ENCODE data around the gene ELMOD3.
"Not testable (repeated sequence)": the region's sequence is repeated elsewhere in the genome, so short reads cannot be mapped to it uniquely, and the experiment has no call there.

Gene ELMOD3

GRCh38 chr2:85329181-85329651, 25.4 kb upstream of the ELMOD3 start:
- H3K9me3 ChIP-seq (ENCODE audit: control insufficient read depth, insufficient read depth, low read length) = no peaks in the 10 kb centered on the region
- H3K27ac ChIP-seq (ENCODE audit: low read length) = no peak overlapping the region
- H3K27me3 ChIP-seq (ENCODE audit: control insufficient read depth, insufficient read depth, low read length) = no peaks in the 10 kb centered on the region
- no peaks in the 10 kb centered on the region for H3K4me1 ChIP-seq (ENCODE audit: control insufficient read depth, insufficient read depth, low read length)
- H3K4me3 ChIP-seq (ENCODE audit: low read length) = no peak overlapping the region
- peaks cover 3% of the 10 kb centered on the region; the same call in 1 of the 2 replicates for H3K36me3 ChIP-seq (ENCODE audit: control insufficient read depth, insufficient read depth, low read length)
- no peak for DNase-seq (ENCODE audit: low read depth, low spot score)

- H3K4me3 ChIP-seq (ENCODE audit: low read length); H3K4me1 ChIP-seq (ENCODE audit: control insufficient read depth, insufficient read depth, low read length); H3K9me3 ChIP-seq (ENCODE audit: control insufficient read depth, insufficient read depth, low read length); H3K27ac ChIP-seq (ENCODE audit: low read length); DNase-seq (ENCODE audit: low read depth, low spot score); H3K36me3 ChIP-seq (ENCODE audit: control insufficient read depth, insufficient read depth, low read length); H3K27me3 ChIP-seq (ENCODE audit: control insufficient read depth, insufficient read depth, low read length): not testable (repeated sequence)
- WGBS (ENCODE audit: insufficient coverage, insufficient read length) = no CpG with 5 or more reads among the region's 3 CpGs
Observed at GRCh38 chr2:85329701-85330100, 24.9 kb upstream of the ELMOD3 start.

- no peaks in the 10 kb centered on the region for H3K36me3 ChIP-seq (ENCODE audit: control insufficient read depth, insufficient read depth, low read length)
- H3K4me3 ChIP-seq (ENCODE audit: low read length) = no peak overlapping the region
- H3K27me3 ChIP-seq (ENCODE audit: control insufficient read depth, insufficient read depth, low read length) = no peaks in the 10 kb centered on the region
- WGBS (ENCODE audit: insufficient coverage, insufficient read length) = no CpG with 5 or more reads among the region's 13 CpGs
- H3K27ac ChIP-seq (ENCODE audit: low read length) = no peak overlapping the region
- H3K4me1 ChIP-seq (ENCODE audit: control insufficient read depth, insufficient read depth, low read length) = no peaks in the 10 kb centered on the region
- no peaks in the 10 kb centered on the region for H3K9me3 ChIP-seq (ENCODE audit: control insufficient read depth, insufficient read depth, low read length)
- DNase-seq (ENCODE audit: low read depth, low spot score) = no peak
Observed at GRCh38 chr2:85330839-85331636, 23.5 kb upstream of the ELMOD3 start.

GRCh38 chr2:85333877-85334276, 20.7 kb upstream of the ELMOD3 start:
- WGBS (ENCODE audit: insufficient coverage, insufficient read length) = no CpG with 5 or more reads among the region's 4 CpGs
- H3K27me3 ChIP-seq (ENCODE audit: control insufficient read depth, insufficient read depth, low read length); H3K4me1 ChIP-seq (ENCODE audit: control insufficient read depth, insufficient read depth, low read length); H3K27ac ChIP-seq (ENCODE audit: low read length); H3K9me3 ChIP-seq (ENCODE audit: control insufficient read depth, insufficient read depth, low read length); H3K36me3 ChIP-seq (ENCODE audit: control insufficient read depth, insufficient read depth, low read length); DNase-seq (ENCODE audit: low read depth, low spot score); H3K4me3 ChIP-seq (ENCODE audit: low read length): not testable (repeated sequence)

- H3K4me1 ChIP-seq (ENCODE audit: control insufficient read depth, insufficient read depth, low read length) = no peaks in the 10 kb centered on the region
- DNase-seq (ENCODE audit: low read depth, low spot score) = no peak
- no CpG with 5 or more reads among the region's 2 CpGs for WGBS (ENCODE audit: insufficient coverage, insufficient read length)
- no peaks in the 10 kb centered on the region for H3K27me3 ChIP-seq (ENCODE audit: control insufficient read depth, insufficient read depth, low read length)
- no peak overlapping the region for H3K27ac ChIP-seq (ENCODE audit: low read length)
- no peak overlapping the region for H3K4me3 ChIP-seq (ENCODE audit: low read length)
- H3K9me3 ChIP-seq (ENCODE audit: control insufficient read depth, insufficient read depth, low read length) = no peaks in the 10 kb centered on the region
- H3K36me3 ChIP-seq (ENCODE audit: control insufficient read depth, insufficient read depth, low read length) = no peaks in the 10 kb centered on the region
Observed at GRCh38 chr2:85334928-85335327, 19.6 kb upstream of the ELMOD3 start.

GRCh38 chr2:85340034-85340892, 14.3 kb upstream of the ELMOD3 start:
- Histone ChIP-seq H3K4me1 (ENCODE audit: control insufficient read depth, insufficient read depth, low read length) (no peaks in the 10 kb centered on the region; the same call in 1 of the 2 replicates), H3K36me3 (ENCODE audit: control insufficient read depth, insufficient read depth, low read length) (no peaks in the 10 kb centered on the region), H3K27ac (ENCODE audit: low read length) (no peak overlapping the region), H3K9me3 (ENCODE audit: control insufficient read depth, insufficient read depth, low read length) (no peaks in the 10 kb centered on the region), H3K4me3 (ENCODE audit: low read length) (no peak overlapping the region), H3K27me3 (ENCODE audit: control insufficient read depth, insufficient read depth, low read length) (no peaks in the 10 kb centered on the region)
- DNase-seq (ENCODE audit: low read depth, low spot score) = no peak
- no CpG with 5 or more reads among the region's 13 CpGs for WGBS (ENCODE audit: insufficient coverage, insufficient read length)

- Histone ChIP-seq H3K27me3 (ENCODE audit: control insufficient read depth, insufficient read depth, low read length) (no peaks in the 10 kb centered on the region), H3K9me3 (ENCODE audit: control insufficient read depth, insufficient read depth, low read length) (no peaks in the 10 kb centered on the region), H3K36me3 (ENCODE audit: control insufficient read depth, insufficient read depth, low read length) (no peaks in the 10 kb centered on the region), H3K4me3 (ENCODE audit: low read length) (no peak overlapping the region), H3K4me1 (ENCODE audit: control insufficient read depth, insufficient read depth, low read length) (no peaks in the 10 kb centered on the region; the same call in 1 of the 2 replicates), H3K27ac (ENCODE audit: low read length) (no peak overlapping the region)
- no peak for DNase-seq (ENCODE audit: low read depth, low spot score)
- WGBS (ENCODE audit: insufficient coverage, insufficient read length) = no CpG with 5 or more reads among the region's 30 CpGs
Observed at GRCh38 chr2:85341269-85342029, 13.1 kb upstream of the ELMOD3 start.

- H3K27me3 ChIP-seq (ENCODE audit: control insufficient read depth, insufficient read depth, low read length) = no peaks in the 10 kb centered on the region
- no peaks in the 10 kb centered on the region for H3K36me3 ChIP-seq (ENCODE audit: control insufficient read depth, insufficient read depth, low read length)
- H3K4me1 ChIP-seq (ENCODE audit: control insufficient read depth, insufficient read depth, low read length) = no peaks in the 10 kb centered on the region; the same call in 1 of the 2 replicates
- WGBS (ENCODE audit: insufficient coverage, insufficient read length) = no CpG with 5 or more reads among the region's 3 CpGs
- H3K9me3 ChIP-seq (ENCODE audit: control insufficient read depth, insufficient read depth, low read length) = no peaks in the 10 kb centered on the region
- no peak for DNase-seq (ENCODE audit: low read depth, low spot score)
- no peak overlapping the region for H3K4me3 ChIP-seq (ENCODE audit: low read length)
- H3K27ac ChIP-seq (ENCODE audit: low read length) = no peak overlapping the region
Observed at GRCh38 chr2:85342156-85342555, 12.4 kb upstream of the ELMOD3 start.

- not testable (repeated sequence) for H3K4me3 ChIP-seq (ENCODE audit: low read length); H3K27me3 ChIP-seq (ENCODE audit: control insufficient read depth, insufficient read depth, low read length); H3K4me1 ChIP-seq (ENCODE audit: control insufficient read depth, insufficient read depth, low read length); H3K36me3 ChIP-seq (ENCODE audit: control insufficient read depth, insufficient read depth, low read length); DNase-seq (ENCODE audit: low read depth, low spot score); H3K9me3 ChIP-seq (ENCODE audit: control insufficient read depth, insufficient read depth, low read length); H3K27ac ChIP-seq (ENCODE audit: low read length)
- WGBS (ENCODE audit: insufficient coverage, insufficient read length) = no CpG with 5 or more reads among the region's 10 CpGs
Observed at GRCh38 chr2:85343207-85343895, 11.2 kb upstream of the ELMOD3 start.

Data from iPS DF 6.9 (cell line).